ENCODE measurements around the gene STXBP2. TPM values are rescaled to one million over a fixed set of nuclear protein-coding genes. Genes with fewer than 3 reads are reported as not detected.
A peak's percentile ranks its signal among the peaks of the same experiment; 100 is the strongest.

STXBP2 gene
- total and polyA plus RNA-seq, 10 donors = 58.8 to 455 (median 182) TPM

- Histone ChIP-seq H3K27me3 (replicated peaks in 1 of 7) (no peaks in the 10 kb centered on the region), H3K4me3 (no peak overlapping the region), H3K9me3 (no peaks in the 10 kb centered on the region), H3K36me3 (peaks cover 10 to 69% (median 53%) of the 10 kb centered on the region in 6 donors), H3K4me1 (peaks cover 0 to 30% (median 14%) of the 10 kb centered on the region in 6 donors), H3K27ac (peak overlapping the region in 6 of 8 donors; percentile 47 to 74 (median 65))
- TF ChIP-seq POLR2AphosphoS5 (IDR thresholded peaks at IDR 0.05) (peak in 2 of 3 donors; percentile 32 to 57), POLR2A (IDR thresholded peaks at IDR 0.05) (no peak), CTCF (IDR thresholded peaks at IDR 0.05 in 8 of 11, conservative IDR thresholded peaks at IDR 0.05 in 3 of 11) (no peak)
- DNase-seq = no peak
- WGBS, 5 donors = 70 to 89% (median 82%) methylated on average over 8 to 21 of the region's 21 CpGs
- intact Hi-C loops (cut with DNase I; ENCODE audit: low total_unique reads) = no loop called here
Measured at GRCh38 chr19:7618771-7619510, 18.0 kb upstream of the STXBP2 start.

- no peak overlapping the region for H3K4me3 ChIP-seq
- peak overlapping the region in 4 of 8 donors; percentile 63 to 74 (median 70) for H3K27ac ChIP-seq
- H3K4me1 ChIP-seq = peaks cover 0 to 30% (median 14%) of the 10 kb centered on the region in 6 donors
- no peak for DNase-seq
- intact Hi-C loops (cut with DNase I; ENCODE audit: low total_unique reads) = no loop called here
- no peaks in the 10 kb centered on the region for H3K9me3 ChIP-seq
- no peaks in the 10 kb centered on the region for H3K27me3 ChIP-seq (replicated peaks in 1 of 7)
- TF ChIP-seq POLR2A (IDR thresholded peaks at IDR 0.05) (no peak), POLR2AphosphoS5 (IDR thresholded peaks at IDR 0.05) (peak in 2 of 3 donors; percentile 8 to 13), CTCF (IDR thresholded peaks at IDR 0.05 in 8 of 11, conservative IDR thresholded peaks at IDR 0.05 in 3 of 11) (no peak)
- H3K36me3 ChIP-seq = peaks cover 10 to 79% (median 62%) of the 10 kb centered on the region in 6 donors
- 91 to 96% (median 94%) methylated on average over 30 to 48 of the region's 48 CpGs for WGBS, 5 donors
Measured at GRCh38 chr19:7619671-7620441, 17.1 kb upstream of the STXBP2 start.

- Histone ChIP-seq H3K4me1 (peaks cover 0 to 30% (median 14%) of the 10 kb centered on the region in 6 donors), H3K9me3 (no peaks in the 10 kb centered on the region), H3K27me3 (replicated peaks in 1 of 7) (no peaks in the 10 kb centered on the region), H3K36me3 (peaks cover 10 to 87% (median 71%) of the 10 kb centered on the region in 6 donors), H3K4me3 (no peak overlapping the region), H3K27ac (no peak overlapping the region)
- intact Hi-C loops (cut with DNase I; ENCODE audit: low total_unique reads) = no loop called here
- TF ChIP-seq POLR2AphosphoS5 (IDR thresholded peaks at IDR 0.05) (peak in 1 of 3 donors; percentile 18), POLR2A (IDR thresholded peaks at IDR 0.05) (no peak), CTCF (IDR thresholded peaks at IDR 0.05 in 8 of 11, conservative IDR thresholded peaks at IDR 0.05 in 3 of 11) (no peak)
- DNase-seq = no peak
- WGBS, 5 donors = 95 to 97% (median 96%) methylated on average over 37 to 57 of the region's 57 CpGs
Measured at GRCh38 chr19:7620442-7621412, 16.2 kb upstream of the STXBP2 start.
